Heart right ventricle (tissue), 16 donors: Measurements from ENCODE around the gene MGLL. TPM values are rescaled to one million over a fixed set of nuclear protein-coding genes. Genes with fewer than 3 reads are reported as not detected.

Experiments used
- ATAC-seq, 8 donors: fragments of 200-7000 bp; cut with Tn5 transposase; one replicate each; pipeline ENCODE4 v1.9.1; 2020; ENCODE audit warnings: mild to moderate bottlenecking in 8 of 8, moderate library complexity in 8 of 8, moderate number of reproducible peaks in 1 of 8
- DNase-seq, 2 donors: peaks; one replicate each; pipeline ENCODE4 v3.0.0-alpha.2; 2020
- H3K27ac ChIP-seq, 10 donors: fragments of 200-600 bp; sonication (generic) in 2 of 10; one replicate each; pipeline versions ENCODE4 v1.5.0 to v1.8.0; 2020 to 2022; ENCODE audit warnings: mild to moderate bottlenecking in 3 of 10
- H3K27me3 ChIP-seq, 7 donors: fragments of 200-600 bp; one replicate each; pipeline ENCODE4 v1.8.0; 2021 to 2022; ENCODE audit warnings: mild to moderate bottlenecking in 2 of 7
- H3K36me3 ChIP-seq, 9 donors: fragments of 200-600 bp; sonication (generic) in 1 of 9; one replicate each; pipeline versions ENCODE4 v1.5.0 to v1.8.0; 2020 to 2022; ENCODE audit warnings: mild to moderate bottlenecking in 2 of 9
- H3K4me1 ChIP-seq, 9 donors: fragments of 200-600 bp; sonication (generic) in 1 of 9; one replicate each; pipeline versions ENCODE4 v1.5.0 to v1.8.0; 2020 to 2022; ENCODE audit warnings: mild to moderate bottlenecking in 4 of 9
- H3K4me3 ChIP-seq, 10 donors: fragments of 200-600 bp; sonication (generic) in 2 of 10; one replicate each; pipeline versions ENCODE4 v1.5.0 to v1.8.0; 2020 to 2022; ENCODE audit warnings: mild to moderate bottlenecking in 7 of 10, moderate library complexity in 2 of 10
- H3K9me3 ChIP-seq, 11 donors: fragments of 200-600 bp in 10 of 11; sonication (generic) in 2 of 11; one replicate each; pipeline versions ENCODE4 v1.5.0 to v1.8.0; 2013 to 2022; ENCODE audit warnings: mild to moderate bottlenecking in 2 of 11, control low read depth in 1 of 11, moderate library complexity in 1 of 11
- WGBS, 2 donors: extraction: QIAGEN DNeasy Blood & Tissue Kit; methylation state at CpG; one replicate each; pipeline ENCODE4 v1.1.7; 2013; ENCODE audit warnings: inconsistent platforms in 1 of 2; 5-methylcytosine and 5-hydroxymethylcytosine counted together
- intact Hi-C, 10 donors: fragments of 100-400 bp; cut with DNase I; formaldehyde crosslinking; loops; one replicate each; pipeline versions ENCODE4 v1.11.1 to v1.14.2; 2022
- polyA plus RNA-seq, 2 donors: library from polyadenylated mRNA; stranded (reverse); fragments of 200-250 nt; gene quantifications; one replicate each; pipeline ENCODE4 v1.2.3, GENCODE V29; 2013
- total RNA-seq, 10 donors: library from RNA; stranded (reverse); fragmentation: NEBNext Ultra II Directional in 3 of 10; extraction: Animal tissue kit (Norgen Biotek cat#: 25700) in 3 of 10; gene quantifications; one replicate each; pipeline versions ENCODE4 v1.2.1 to v1.2.4, GENCODE V29; 2021 to 2023
- TF ChIP-seq, protein P1 (sequence below), 9 donors: fragments of 200-600 bp; sonication (generic) in 2 of 9; IDR thresholded peaks; one replicate each; pipeline versions ENCODE4 v1.5.0 to v1.8.0; 2021 to 2022; ENCODE audit warnings: antibody characterized with exemption in 9 of 9, mild to moderate bottlenecking in 5 of 9, moderate library complexity in 1 of 9
- donor health status: Arrhythmogenic right ventricular cardiomyopathy.
- donor health status: ischemic (EF 13 %, LVEDD 7.1; RV severe dilation, severe dysfunction).
- donor health status: healthy with polysubstance abuse.
- donor health status: DM: no; HTN: yes; CAD: no.
- donor health status: DM: no; HTN: no; CAD: no.
- donor health status: ischemic (EF 25% LVEDD 6.9; RV normal size, moderate dysfunction).
- donor health status: ischemic (EF 25% LVEDD 5.7; RV mildly dilated, moderate dysfunction).
- donor health status: healthy.
- donor health status: DM: yes; HTN: yes; CAD: no.
- donor health status: Ischemic cardiomyopathy.
- donor health status: ischemic (EF 35%, LVEDD 5.7; RV mildly dilated, moderate dysfunction).
- donor health status: nonischemic (EF 11% LVEDD 7.7; RV severe dilation, severe dysfunction).
- donor health status: DM: yes; HTN: yes; CAD: no.
- donor health status: PGD.
- donor health status: ischemic (EF 29% LVEDD 5.4; RV normal size, mild dysfunction).
- donor health status: nonischemic (EF 23%, LVEDD 6.1; RV moderate dilation, normal function).

MGLL gene
- total and polyA plus RNA-seq, 12 donors = 35.7 to 103 (median 65.2) TPM

DNA sequence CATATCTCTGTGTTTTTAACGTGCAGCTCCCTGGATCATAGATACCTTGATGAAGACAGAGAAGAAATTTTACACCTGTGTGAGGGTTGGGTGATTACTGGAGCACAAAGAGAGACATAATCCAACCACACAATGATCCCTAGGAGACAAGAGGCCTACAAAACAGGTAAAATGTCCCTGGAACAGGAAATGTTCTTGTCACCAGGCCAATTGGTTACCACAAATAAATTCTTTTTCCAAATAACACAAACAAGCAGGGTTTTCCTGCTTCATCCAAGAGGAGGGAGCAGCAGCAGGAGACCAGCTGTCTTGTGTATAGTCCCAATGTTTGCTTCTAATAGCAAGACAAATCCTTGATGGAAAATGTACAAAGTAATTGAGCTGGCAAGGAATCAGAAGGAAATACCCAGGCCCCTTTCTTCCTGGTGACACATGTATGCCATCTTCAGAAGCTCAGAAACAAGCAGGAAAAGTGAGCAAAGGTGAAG lies 1.4 kb downstream of the MGLL start:
- peak overlapping the region; percentile 15 to 92 (median 84) for H3K4me3 ChIP-seq
- no peaks in the 10 kb centered on the region for H3K27me3 ChIP-seq
- DNase-seq = no peak
- peaks cover 18 to 66% (median 52%) of the 10 kb centered on the region in 9 donors for H3K4me1 ChIP-seq
- peaks cover 0 to 44% (median 4%) of the 10 kb centered on the region in 9 donors for H3K36me3 ChIP-seq
- no peaks in the 10 kb centered on the region for H3K9me3 ChIP-seq
- ATAC-seq = no peak
- TF ChIP-seq, protein P1, sequence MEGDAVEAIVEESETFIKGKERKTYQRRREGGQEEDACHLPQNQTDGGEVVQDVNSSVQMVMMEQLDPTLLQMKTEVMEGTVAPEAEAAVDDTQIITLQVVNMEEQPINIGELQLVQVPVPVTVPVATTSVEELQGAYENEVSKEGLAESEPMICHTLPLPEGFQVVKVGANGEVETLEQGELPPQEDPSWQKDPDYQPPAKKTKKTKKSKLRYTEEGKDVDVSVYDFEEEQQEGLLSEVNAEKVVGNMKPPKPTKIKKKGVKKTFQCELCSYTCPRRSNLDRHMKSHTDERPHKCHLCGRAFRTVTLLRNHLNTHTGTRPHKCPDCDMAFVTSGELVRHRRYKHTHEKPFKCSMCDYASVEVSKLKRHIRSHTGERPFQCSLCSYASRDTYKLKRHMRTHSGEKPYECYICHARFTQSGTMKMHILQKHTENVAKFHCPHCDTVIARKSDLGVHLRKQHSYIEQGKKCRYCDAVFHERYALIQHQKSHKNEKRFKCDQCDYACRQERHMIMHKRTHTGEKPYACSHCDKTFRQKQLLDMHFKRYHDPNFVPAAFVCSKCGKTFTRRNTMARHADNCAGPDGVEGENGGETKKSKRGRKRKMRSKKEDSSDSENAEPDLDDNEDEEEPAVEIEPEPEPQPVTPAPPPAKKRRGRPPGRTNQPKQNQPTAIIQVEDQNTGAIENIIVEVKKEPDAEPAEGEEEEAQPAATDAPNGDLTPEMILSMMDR (IDR thresholded peaks at IDR 0.05) = no peak
- H3K27ac ChIP-seq = peak overlapping the region; percentile 74 to 98 (median 95)
- WGBS, 2 donors = 34 to 47% methylated on average over 1 of the region's 1 CpG
- intact Hi-C loops = loop anchor here in 8 of 10 donors (2.0 to 10.0 kb wide), 8 partner anchors 34 to 226 kb away; partner anchors contain the start of genes MCM2 (in 1 of the 8) and TPRA1 (in 1 of the 8)

DNA sequence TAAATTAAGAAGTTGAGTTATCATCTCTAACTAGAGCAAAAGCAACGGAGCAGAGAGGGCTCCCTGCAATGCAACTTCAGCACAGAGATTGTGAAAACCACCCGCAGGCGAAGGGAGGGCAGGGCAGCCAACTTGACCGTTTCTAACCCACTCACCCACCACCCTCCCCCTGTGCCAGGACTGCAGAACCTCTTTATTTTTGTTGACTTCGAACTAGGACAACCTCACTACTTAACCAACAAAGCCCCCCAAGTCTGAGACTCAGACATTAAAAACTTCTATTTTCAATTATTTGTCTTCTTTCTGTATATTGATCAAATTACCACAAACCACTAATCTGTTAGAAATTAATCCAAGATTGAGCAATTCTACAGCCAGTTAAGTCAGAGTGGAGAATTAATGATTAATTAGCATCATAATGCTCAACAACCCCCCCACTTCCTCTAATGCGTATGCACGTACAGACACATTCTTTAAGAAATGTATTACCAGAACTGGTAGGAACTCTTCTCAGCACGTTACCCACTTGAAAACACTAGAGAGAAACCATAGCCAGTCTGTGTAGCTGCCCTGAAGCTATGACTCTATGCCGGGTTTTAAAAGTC lies 2.0 kb downstream of the MGLL start:
- Histone ChIP-seq H3K36me3 (peaks cover 0 to 50% (median 4%) of the 10 kb centered on the region in 9 donors), H3K9me3 (no peaks in the 10 kb centered on the region), H3K27me3 (no peaks in the 10 kb centered on the region), H3K4me1 (peaks cover 18 to 68% (median 57%) of the 10 kb centered on the region in 9 donors), H3K4me3 (peak overlapping the region; percentile 15 to 92 (median 84)), H3K27ac (peak overlapping the region; percentile 74 to 98 (median 95))
- intact Hi-C loops = loop anchor here in 8 of 10 donors (2.0 to 10.0 kb wide), 8 partner anchors 33 to 226 kb away; partner anchors contain the start of genes MCM2 (in 1 of the 8) and TPRA1 (in 1 of the 8)
- TF ChIP-seq, protein P1 (IDR thresholded peaks at IDR 0.05) = no peak
- ATAC-seq (no peak), DNase-seq (no peak)
- 42 to 49% methylated on average over 9 of the region's 9 CpGs for WGBS, 2 donors

DNA sequence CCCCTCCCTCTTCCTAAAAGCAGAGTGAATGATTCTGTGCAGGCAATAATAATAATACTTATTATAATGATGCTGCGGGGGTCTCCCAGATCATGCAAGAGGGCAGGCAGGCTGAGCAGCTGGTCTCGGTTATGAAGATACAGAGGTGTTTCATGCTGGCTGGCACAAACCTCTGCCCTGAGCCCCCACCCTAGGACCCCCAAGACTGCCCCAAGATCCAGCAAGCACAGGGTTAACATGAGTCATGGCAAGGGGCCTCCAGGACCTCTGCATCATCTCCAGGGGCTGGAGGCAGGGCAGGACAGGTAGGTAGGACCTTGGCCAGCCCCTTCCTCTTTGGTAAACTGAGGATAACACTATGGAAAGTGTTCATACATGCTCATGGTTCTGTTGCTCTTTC lies 2.7 kb downstream of the MGLL start:
- Histone ChIP-seq H3K4me3 (peak overlapping the region in 9 of 10 donors; percentile 66 to 92 (median 86)), H3K27ac (peak overlapping the region; percentile 57 to 98 (median 95)), H3K27me3 (no peaks in the 10 kb centered on the region), H3K9me3 (no peaks in the 10 kb centered on the region), H3K4me1 (peaks cover 20 to 74% (median 64%) of the 10 kb centered on the region in 9 donors), H3K36me3 (peaks cover 0 to 56% (median 4%) of the 10 kb centered on the region in 9 donors)
- TF ChIP-seq, protein P1 (IDR thresholded peaks at IDR 0.05) = no peak
- ATAC-seq = no peak
- no peak for DNase-seq
- WGBS, 2 donors = 82 to 83% methylated on average over 2 of the region's 2 CpGs
- intact Hi-C loops = loop anchor here in 9 of 10 donors (2.0 to 10.0 kb wide), 10 partner anchors 32 to 225 kb away; partner anchors contain the start of genes MCM2 (in 1 of the 9) and TPRA1 (in 1 of the 9)

DNA sequence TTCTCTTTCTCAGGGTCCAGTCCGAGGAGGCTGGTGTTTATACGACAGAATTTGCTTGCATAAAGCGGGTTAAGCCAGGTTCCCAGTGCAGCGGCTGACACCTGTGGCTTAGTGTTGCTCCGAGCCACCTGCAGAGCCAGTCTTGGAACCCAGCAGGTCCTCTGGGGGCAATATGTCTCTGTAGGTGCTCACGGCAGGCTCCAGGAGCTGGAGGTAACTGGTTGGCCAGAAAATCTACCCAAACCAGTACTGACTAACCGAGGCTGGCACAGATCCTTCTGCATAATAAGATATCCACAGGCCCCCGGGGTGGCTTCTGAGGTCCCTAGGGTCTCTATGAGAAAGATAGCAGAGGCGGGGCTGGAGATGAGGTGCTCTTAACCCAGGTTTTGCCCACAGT lies 3.2 kb downstream of the MGLL start:
- Histone ChIP-seq H3K27me3 (no peaks in the 10 kb centered on the region), H3K9me3 (no peaks in the 10 kb centered on the region), H3K27ac (peak overlapping the region; percentile 48 to 98 (median 95)), H3K36me3 (peaks cover 0 to 62% (median 4%) of the 10 kb centered on the region in 9 donors), H3K4me3 (peak overlapping the region in 8 of 10 donors; percentile 66 to 92 (median 84)), H3K4me1 (peaks cover 23 to 80% (median 66%) of the 10 kb centered on the region in 9 donors)
- intact Hi-C loops = loop anchor here in 4 of 10 donors (5.0 to 10.0 kb wide), 4 partner anchors 54 to 122 kb away; no protein-coding TSS in a partner anchor
- ATAC-seq (no peak), DNase-seq (no peak)
- WGBS, 2 donors = 67 to 79% methylated on average over 9 of the region's 9 CpGs
- TF ChIP-seq, protein P1 (IDR thresholded peaks at IDR 0.05) = no peak
